Hepatic stellate cell (primary cell): ENCODE data around the gene GRIK2.

ENCODE experiments used
- DNase-seq: peaks from one replicate; pipeline ENCODE4 v3.0.0; 2011; ENCODE audit warnings: low spot score

GRIK2 gene

DNA sequence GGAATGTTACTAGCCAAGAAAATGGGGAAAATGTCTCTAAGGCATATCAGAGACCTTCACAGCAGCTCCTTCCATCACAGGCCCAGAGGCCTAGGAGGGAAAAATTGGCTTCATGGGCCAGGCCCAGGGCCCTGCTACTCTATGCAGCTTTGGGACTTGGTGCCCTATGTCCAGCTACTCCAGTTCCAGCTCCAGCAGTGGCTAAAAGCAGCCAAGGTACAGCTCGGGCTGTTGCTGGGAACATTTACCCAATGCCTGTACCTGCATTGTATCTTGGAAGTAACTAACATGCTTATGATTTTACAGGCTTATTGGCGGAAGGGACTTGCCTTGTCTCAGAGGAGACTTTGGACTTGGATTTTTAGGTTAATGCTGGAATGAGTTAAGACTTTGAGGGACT is 390.6 kb downstream of the GRIK2 start:
- DNase-seq = no peak

GRCh38 chr6:101799531-101799930 is 406.0 kb downstream of the GRIK2 start:
- DNase-seq = no peak

DNA sequence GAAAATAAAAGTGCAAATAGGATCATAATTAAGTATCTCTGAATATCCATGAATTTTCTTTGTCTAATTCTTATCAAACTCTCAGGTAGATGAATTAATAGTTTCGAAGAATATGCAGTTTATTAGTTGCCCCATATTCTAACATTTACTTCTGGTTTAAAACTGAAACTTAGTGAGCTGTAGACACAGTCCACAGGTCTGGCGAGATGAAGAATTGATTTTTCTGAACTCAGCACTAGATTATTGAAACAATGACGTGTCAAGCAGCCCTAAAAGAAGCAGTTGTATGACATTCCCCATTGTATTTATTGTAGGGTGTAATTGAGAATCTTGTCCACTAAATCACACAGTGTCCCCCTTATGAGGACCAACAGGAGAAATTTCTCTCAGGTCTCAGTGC is 407.1 kb downstream of the GRIK2 start:
- DNase-seq = no peak

DNA sequence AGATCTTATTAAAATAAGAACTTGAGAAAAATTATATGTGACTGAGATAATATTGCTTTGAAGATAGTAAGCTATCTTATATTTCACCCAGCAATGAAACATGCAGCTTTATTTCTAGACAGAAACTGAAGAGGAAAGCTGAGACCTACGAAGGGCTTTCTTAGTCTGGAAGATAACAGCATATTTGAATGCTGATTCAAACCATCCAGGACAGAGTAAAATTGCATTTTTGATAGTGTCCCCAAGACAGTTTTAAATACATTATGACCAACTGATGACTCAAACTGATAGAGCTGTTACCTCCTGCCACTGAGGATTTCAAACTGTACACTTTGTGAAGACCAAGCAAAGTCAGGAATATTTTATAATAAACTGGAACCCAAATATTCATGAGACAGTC is 409.6 kb downstream of the GRIK2 start:
- no peak for DNase-seq

DNA sequence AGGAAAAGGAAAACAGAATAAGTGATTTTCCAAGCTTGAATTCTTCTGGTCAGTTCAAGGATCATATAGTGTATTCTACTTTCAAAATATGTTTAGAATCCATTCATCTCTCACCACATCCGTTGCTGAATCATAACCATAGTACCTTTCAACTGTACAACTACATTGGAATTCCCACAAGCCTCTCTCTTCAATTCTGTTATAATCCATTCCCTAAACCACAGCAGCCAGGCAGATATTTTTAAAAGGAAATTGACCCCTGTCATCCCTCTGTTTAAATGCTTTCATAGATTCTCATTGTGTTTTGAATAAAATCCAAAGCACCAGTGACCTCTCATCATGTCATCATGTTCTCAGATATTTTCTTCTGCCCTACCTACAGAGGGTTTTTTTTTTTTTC is 412.7 kb downstream of the GRIK2 start:
- no peak for DNase-seq

GRCh38 chr6:101811108-101811507 is 417.6 kb downstream of the GRIK2 start:
- no peak for DNase-seq

DNA sequence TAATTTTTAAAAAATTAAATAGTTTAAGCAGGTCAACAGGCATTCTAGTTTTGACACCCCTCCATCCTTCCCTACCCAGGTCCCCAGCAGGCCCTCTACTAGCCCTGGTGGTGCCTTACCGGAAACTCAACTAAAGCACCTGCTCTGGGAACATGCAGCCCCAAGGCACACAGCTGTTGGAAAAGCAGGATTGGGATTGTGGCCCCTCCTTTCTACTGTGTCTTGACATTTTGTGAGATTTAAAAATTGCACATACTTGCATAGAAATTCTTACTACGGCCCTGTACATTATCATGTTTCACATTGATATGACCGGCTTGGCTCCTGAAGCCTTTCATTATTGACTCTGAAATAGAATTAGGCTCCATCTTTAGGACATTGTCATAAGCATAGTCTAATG is 423.2 kb downstream of the GRIK2 start:
- no peak for DNase-seq

DNA sequence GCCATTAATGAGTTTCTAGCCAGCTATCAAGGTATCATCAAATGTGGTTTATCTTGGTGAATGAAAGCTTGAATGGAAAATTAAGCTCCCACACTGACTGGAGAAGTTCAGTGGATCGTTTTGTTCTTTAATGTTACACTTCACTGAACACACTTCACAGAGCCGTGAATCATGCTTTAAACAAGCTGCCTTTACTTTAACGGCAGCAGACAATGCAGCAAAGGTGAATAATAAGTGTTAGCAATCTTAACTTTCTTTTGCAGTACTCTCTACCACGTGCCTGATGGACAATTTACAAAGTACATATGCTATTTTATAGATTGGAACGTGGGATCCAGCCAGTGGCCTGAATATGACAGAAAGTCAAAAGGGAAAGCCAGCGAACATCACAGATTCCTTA is 424.5 kb downstream of the GRIK2 start:
- no peak for DNase-seq

DNA sequence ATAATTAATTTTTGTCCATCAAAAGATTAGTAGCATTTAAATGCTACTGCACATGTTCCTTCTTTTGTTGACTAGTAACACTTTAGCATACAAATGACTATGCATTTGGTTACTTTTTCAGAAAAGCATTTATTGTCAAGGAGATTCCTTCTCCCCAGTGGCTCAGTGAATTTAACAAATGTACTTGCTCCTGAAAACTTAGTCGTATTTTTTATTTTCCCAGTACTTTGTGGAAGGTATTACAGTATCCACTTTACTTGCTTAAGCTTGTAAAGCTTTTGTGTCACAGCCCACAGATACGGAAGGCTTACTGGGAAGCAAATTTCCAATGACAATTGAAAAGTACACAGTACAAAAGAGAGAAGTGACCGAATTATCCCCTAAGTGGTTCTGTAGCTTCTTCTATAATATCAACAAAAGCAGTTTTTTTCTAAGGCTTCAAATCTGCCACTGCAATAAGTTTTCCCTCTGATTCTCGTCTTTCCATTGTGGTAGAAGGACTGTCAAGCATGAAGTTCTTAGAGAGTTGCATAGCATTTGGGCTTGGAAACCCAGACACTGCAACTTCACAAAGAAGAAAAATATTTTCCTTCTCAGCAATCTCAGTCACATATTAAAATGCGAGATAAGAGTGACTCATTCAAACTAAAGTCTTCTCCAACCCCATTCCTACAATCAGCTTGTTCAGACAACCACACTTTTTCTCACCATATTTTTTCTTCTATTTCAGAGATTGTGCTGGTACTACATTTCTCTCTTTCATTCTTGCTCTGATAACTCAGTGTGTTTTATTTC is 431.2 kb downstream of the GRIK2 start:
- no peak for DNase-seq

- DNase-seq = no peak
These were observed 432.8 kb downstream of the GRIK2 start for GRCh38 chr6:101826269-101826668.

DNA sequence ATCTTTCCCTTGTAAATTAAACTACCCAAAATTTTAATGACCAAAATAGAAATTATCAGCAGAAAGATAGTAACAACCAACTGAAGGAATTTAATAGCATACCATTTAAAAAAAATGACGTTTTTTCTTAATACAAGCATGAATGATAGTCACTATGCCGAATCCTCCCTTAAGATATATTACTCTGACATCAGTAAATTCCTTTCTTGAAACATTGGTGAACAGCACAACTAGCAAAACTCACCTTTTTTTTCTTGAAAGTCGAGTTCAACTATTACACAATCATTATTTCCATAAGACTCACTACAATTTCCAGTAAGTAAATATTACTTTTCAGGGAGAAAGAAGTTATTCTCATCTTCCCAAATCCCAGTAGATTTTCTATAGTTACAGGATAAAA is 433.2 kb downstream of the GRIK2 start:
- DNase-seq = no peak

DNA sequence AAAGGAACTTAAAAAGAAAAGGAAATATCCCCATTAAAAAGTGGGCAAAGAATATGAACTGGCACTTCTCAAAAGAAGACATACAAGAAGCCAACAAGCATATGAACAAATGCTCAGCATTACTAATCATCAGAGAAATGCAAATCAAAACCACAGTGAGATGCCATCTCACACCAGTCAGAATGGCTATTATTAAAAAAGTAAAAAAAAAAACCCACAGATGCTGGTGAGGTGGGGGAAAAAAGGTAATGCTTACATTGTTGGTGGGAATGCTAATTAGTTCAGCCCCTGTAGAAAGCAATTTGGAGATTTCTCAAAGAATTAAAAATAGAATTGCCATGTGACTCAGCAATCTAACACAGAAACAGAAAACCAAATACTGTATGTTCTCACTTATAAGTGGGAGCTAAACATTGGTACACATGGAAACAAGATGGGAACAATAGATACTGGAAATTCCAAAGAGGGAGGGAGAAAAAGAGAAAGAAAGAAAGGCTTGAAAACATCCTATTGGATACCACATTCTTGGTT is 437.1 kb downstream of the GRIK2 start:
- no peak for DNase-seq

DNA sequence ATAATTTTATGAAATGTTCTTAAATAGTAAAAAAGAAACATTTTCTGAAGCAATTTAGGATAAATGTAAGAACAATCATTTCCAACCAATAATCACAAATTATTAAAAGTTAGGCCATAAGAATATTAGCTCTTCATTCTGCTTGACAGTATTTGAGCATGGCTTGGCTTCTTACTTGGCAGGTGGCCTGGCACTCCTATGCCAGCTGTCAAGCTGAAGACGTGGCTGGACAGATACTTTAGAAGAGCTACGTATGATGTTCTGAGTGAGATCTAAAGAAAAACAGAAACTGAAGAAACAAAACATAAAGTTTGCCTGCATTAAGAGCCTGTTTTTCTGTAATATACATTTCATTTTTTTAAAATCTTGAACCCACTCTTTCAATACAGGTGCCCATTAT is 438.9 kb downstream of the GRIK2 start:
- no peak for DNase-seq

- no peak for DNase-seq
These were observed 446.6 kb downstream of the GRIK2 start for GRCh38 chr6:101840100-101840499.

- DNase-seq = no peak
These were observed 451.7 kb downstream of the GRIK2 start for GRCh38 chr6:101845172-101845571.

- DNase-seq = no peak
These were observed 452.1 kb downstream of the GRIK2 start for GRCh38 chr6:101845621-101846020.

DNA sequence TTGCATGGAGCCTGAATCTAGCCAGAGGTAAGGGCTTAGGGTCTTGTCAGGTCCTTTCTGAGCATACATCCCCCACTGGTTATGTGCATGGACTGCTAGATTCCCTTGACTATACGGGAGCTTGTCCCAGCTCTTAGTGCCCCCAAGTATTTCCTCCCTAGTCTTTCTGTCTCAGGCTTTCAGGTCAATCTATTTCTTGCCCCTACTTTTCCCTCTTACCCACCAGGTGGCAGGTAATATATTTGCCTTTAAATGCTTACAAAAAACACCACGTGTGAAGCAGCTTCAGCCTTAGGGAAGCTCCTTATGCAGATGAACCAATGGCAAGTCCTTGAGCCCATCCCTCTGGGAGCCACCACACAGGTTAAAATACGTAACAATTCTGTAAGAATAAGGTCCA is 454.2 kb downstream of the GRIK2 start:
- no peak for DNase-seq

DNA sequence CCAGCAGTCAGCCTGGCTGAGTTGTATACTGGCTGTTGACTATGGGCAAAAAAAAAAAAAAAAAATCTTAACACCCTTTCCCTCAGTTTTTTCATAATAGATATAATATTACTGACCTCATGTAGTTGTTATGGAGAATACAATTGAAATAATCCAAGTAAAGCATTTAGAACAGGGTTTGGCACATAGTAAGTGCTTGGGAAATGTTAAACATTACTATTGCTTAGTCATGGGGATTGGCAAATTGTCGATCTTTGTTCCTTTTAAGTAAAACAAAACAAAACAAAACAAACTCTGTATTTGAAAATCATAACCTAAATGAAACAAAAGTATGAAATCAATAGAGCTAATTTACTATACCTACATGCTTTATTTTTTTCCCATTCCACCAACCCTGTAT is 458.4 kb downstream of the GRIK2 start:
- DNase-seq = no peak

DNA sequence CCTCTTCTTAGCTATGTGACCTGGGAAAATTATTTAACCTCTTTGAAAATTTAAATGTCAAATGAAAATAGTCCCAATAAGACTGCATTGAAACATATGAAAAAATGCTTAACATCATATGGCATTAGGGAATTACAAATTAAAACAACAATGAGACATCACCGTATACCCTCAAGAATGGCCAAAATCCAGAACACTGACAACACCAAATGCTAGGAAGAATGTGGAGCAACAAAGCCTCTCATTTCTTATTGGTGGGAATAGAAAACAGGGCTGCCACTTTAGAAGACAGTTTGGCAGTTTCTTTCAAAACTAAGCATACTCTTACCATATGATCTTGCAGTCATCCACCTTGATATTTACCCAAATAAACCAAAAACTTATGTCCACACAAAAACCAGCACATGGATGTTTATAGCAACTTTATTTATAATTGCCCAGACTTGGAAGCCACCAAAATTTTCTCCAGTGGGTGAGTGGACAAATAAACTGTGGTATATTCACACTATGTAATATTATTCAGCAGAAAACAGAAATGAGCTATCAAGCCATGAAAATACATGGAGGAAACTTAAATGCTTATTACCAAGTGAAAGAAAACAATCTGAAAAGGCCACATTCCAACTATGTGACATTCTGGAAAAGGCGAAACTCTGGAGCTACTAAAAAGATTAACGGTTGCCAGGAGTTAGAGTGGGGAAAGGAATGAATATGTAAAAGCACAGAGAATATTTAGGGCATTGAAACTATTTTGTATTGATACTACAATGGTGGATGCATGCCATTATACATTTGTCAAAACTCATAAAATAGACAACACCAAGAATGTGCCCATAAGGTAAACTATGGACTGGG is 459.9 kb downstream of the GRIK2 start:
- DNase-seq = no peak

GRCh38 chr6:101876431-101876830 is 482.9 kb downstream of the GRIK2 start:
- no peak for DNase-seq

DNA sequence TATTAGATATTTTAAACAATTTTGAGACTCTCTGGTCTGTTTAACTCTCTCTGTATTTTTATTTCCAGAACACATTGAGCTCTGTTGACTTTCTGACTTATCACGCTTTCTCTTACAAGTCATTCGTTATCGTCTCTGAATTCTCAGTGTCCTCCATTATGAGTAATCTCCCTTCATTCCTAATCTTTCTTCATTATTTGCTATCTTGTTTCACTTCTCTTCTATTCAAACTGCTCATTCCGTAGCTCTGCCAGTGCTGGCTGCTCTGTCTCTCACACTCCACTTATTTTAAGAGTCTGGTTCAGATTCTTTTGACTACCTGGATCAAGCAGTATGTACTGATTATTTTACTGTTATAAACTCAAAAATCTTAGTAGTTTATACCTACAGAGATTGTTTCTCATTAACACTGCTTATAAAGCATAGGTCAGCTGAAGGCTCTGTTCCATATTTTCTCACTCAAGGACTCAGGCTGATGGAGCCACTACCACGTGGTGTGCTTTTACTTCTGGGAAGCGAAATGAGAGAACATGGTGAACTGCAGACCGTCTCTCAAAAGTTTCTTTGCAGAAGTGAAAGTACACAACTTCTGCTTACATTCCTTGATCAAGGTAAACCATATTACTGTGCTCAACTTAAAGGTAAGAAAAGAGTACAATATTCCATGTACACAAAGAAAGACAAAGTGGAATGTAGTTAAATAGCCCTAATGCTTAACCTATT is 485.2 kb downstream of the GRIK2 start:
- DNase-seq = no peak

- no peak for DNase-seq
These were observed 486.3 kb downstream of the GRIK2 start for GRCh38 chr6:101879782-101880181.

DNA sequence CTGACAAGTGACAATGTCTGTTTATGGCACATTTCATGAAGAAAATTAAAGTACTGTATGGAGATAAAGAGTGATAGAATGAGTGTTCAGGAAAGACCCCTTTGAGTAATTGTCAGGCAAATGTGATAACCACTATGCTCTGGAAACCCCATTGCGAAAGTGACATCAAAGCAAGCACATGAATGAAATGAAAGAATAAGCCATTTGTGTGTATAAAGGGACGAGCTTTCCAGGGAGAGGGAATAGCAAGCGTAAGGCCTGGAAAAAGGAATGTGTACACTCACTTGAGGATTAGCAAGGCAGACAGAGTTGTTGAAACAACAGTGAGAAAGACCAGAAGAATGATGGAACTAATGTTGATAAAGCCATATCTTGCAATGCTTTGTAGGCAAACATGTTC is 490.0 kb downstream of the GRIK2 start:
- DNase-seq = no peak
